RPMI7951 (cell line): Measurements from ENCODE around the gene CFAP97D1. TPM values are rescaled to one million over a fixed set of nuclear protein-coding genes. Genes with fewer than 3 reads are reported as not detected.
"Not testable (repeated sequence)": the region's sequence is repeated elsewhere in the genome, so short reads cannot be mapped to it uniquely, and the experiment has no call there.

ENCODE experiments used
- DNase-seq: peaks from one replicate; pipeline ENCODE4 v3.0.0-alpha.2; 2012; ENCODE audit warnings: low read depth
- total RNA-seq: library from RNA; depleted of rRNA; stranded (reverse); fragments of >200 nt; shearing (Covaris generic); gene quantifications from 2 replicates; pipeline ENCODE4 v1.2.3, GENCODE V29; 2014

Gene CFAP97D1
- total RNA-seq, 1 experiment from 2014 or later = not detected

DNA sequence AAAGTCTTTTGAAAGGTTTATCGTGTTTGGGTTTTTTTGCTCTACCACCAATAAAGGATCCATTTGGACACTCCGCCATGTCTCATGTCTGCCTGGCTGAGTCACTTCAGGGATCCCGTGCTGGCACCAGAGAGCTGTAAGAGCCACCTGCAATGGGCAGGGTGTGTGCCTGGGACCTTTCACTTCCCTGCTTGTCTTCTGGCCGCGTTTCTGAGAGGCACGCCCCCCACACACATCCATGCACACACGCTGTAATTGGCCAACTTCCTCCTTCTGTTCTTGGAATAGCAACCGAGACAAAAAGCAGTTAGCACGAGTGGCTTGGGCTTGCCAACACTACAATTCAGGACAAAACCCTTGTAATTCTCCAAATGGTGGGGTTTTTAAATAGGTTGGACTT, 11.9 kb upstream of the CFAP97D1 start:
- no peak for DNase-seq

DNA sequence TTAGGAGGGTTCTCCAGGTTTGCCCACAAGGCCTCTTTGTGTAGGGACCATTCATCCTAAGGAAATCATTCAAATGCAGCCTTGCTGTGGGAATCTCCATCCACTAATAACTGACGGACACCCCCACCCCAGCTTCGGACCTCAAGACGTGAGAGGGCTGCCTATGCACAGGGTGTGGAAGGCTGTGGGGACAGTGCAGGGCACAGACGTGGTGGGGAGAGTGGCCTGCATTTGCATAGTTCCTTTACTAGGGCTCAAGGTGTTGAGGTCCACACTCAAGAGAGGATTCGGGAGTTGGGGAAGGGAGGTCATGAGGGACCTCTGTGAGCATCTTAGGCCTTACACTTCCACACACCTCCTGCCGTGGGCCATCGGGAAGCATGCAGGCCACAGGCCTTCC, 11.3 kb upstream of the CFAP97D1 start:
- no peak for DNase-seq

DNA sequence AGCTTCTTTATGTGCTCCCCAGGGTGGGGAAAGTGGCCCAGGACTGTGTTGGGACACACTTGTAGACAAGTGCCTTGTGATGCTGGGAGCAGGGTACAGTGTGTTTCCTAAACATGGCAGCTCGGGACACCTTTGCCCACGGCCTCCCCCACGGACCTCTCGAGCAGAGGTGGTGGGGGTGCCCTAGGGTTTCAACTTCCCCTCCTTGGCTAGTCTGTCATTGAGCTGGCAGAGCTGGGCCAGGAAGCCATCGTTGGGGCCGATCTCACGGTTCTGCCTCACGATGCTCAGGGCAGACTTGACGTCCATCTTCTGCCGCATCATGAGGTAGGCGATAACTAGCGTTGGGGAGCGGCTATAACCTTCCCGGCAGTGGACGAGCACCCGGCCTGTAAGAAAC, 10.8 kb upstream of the CFAP97D1 start:
- no peak for DNase-seq

DNA sequence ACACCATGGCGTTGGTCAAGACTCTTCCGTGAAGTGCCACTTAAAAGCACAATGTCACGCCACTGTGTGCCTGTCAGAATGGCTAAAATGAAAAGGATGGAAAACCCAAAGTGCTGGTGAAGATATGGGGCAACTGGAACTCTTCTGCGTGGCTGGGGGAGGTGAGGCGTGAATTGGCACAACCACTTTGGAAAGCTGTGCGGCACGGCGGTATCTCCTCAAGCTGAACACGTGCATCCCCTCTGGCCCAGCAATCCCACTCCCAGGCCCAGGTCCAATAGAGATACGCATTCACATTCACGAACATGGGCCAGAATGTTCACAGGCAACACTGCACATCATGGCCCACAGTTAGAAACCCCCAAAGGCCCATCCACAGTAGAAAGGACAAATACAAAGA, 10.4 kb upstream of the CFAP97D1 start:
- no peak for DNase-seq

DNA sequence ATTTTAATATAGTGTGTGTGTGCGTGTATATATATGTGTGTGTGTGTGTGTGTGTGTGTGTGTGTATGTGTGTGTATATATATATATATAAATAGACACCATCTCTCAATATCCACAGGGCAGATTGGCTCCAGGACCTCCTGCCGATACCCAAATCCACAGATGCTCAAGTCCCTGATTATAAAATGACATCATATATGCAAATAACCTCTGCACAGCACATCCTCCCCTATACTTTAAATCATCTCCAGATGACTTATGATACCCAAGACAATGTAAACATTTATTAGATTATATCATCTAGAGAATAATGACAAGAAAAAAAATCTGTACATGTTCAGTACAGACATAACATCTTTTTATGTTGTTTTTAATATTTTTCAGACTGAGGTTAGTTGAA, 9.3 kb upstream of the CFAP97D1 start:
- DNase-seq = no peak

DNA sequence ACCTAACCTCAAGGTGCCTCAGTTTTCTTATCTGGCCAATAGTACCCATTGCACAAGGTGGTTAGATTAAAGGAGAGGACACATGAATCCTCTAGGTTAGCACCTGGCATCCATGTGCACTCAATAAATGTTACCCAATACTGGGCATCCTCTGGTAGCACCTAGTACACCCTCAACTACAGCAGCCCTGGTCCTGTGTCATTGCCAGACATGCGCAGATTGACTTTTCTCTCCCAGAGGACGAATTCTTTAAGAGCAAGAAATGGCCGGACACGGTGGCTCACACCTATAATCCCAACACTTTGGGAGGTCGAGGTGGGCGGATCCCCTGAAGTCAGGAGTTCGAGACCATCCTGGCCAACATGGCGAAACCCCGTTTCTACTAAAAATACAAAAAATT, 8.8 kb upstream of the CFAP97D1 start:
- no peak for DNase-seq

DNA sequence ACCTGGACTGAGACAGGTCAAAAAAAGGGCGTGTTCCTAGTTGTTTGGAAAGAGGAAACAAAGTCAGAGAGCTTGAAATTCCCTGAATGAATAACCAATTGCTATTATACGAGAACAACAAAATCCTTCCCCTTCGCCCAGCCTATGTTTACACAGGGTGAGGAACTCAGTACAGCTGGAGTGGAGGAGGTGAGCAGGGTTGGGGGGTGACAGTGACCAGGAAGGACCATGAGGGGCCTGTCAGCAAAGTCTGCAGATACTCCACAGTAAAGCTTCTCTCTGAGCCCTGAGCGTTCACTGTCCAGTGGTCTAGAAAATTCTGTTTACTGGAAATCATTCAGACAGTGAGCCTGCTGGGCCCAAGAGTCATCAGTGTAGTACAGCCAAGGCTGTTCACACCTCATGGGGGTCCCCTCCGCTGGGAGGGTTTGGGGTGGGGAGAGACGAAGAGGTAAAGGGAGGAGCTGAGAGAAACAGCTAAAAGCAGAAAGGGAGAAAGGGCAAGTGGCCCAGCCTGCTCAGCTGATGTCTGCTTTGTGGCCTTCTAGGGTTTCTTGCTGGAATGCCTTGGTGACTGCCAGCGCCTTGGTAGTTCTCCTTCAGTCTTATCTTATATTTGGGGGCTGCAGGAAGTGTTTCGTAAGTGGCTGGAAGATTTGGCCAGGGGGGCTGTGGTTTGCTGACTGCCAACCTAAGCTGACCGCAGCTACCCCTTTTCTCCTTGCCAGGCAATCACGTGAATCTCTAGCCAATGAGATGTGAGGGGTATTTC, 7.2 kb upstream of the CFAP97D1 start:
- no peak for DNase-seq

DNA sequence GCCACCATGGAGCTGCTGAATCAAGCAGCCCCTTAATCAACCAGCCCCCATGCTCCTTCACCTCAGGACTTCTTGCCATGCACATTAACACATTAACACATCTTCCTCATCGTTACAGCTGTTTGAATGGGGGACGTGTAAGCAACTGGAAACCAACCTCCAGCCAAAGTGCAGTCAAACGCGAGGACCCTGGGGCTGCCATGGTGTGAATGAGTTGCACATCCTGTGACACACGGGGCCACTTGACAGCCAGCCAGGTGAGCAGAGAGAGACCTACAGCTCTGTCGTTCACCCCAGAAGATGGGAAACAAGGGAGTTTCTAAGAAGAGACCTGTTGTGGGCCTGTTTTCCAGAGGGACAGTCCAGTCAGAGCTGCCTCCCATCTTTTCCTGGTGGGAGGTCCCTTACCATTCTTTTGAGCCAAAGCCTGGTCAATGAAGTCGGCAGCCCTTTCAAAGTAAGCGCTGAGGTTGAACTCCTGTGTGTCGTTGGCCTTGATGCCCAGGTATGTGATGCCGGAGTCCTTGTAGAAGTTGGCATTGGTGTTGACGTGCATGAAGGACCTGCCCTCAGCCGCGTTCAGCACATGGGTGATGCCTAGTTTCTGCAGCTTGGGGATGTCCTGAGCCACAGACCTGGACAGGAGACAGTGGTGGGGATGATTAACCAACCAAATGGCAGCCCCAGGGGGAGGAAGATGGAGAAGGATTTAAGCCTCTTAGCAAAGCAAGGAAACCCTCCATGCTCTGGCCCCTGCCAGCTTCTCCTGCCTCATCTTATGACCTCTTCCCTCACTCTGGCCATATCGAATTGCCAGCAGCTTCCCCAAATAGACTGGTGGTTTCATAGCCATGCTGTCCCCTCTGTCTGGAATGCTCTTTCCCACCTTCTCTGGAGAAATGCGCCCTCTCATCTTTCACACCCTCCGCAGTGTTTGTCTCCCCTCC, 5.7 kb upstream of the CFAP97D1 start:
- DNase-seq = no peak

DNA sequence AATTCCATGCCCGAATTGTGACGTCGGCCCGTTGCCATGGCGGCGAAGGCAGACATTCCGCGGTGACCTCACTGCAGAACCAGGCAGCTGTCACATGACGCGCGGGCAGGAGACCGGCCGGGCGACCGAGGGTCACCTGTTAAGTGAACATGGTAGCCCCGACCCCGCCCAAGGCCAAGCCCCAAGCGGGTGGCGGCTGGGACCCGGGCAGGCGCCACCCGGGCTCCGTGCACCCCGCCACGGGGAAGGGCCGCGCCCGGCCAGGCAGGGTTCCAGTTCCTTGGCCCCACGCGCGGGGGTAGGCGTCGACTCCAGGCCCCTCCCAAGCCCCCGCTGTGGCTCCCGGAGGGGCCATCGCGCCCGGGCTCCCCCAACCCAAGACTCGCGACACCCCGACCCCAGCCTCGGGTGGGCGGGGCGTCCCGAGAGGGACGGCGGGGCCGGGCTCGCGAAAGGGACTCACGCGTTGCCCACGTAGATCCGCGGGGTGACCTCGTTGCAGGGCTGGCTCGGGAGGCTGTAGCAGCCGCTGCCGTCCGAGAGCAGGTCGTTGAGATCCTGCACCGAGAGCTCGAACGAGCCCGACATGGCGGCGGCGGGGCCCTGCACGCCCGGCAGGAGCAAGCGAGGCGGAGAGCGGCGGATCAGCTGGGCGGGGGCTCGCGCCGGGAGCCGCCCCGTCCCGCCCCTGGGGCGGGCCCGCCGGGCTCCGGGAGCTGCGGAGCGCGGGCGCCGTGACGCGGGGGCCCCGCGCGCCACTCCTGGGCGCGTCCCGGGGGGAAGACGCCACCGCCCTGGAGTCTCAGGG, 1.7 kb upstream of the CFAP97D1 start, which contains the start of gene DUSP3:
DUSP3 (minus strand) TSS at position 641 of the 808 bp plus-strand sequence; CDS start at position 588, 53 bp downstream.
- DNase-seq = peak; percentile 85

DNA sequence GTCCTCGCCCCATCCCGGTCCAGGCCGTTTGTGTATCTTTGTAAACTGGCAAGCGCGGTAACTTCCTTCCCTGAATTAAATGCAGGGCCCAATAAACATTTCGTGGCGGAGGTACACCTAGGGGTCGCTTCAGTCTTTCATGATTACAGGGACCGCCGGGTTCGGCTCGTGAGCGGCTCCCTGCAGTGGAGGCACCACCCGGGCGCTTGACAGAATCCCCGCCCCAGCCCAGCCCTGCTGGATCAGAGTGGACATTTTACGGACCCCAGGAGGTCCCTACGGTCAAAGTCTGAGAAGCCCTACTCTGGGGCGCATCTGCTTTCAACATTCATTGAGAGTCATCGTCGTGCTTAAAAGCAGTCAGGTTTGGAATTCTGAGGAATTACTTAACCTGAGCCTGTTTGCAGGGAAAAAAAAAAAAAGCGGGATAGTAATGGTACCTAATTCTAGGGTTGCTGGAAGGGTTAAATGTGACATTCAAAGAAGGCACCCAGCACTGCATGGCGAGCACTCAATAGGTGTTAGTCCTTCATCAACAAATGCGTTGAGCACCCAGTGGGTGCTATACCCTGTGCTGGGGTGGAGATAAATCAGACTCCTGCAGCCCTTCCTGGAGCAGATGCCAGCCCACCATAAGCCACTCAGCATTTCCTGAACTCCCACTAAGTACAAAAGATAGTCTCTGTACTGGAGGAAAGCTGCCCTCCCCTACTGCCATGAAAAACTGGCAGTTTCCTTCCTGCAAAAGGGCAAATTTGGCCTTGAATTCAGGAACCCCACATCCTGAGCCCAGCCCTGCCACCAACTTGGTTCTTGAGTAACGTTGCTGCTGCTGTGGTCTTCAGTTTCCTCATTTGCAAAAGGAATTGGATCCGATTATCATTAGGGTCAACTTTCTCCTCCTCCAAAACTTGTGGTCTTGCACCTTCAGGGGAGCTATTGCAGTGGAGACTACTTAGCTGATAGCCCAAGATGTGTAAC, 800 bp upstream of the CFAP97D1 start:
- no peak for DNase-seq

DNA sequence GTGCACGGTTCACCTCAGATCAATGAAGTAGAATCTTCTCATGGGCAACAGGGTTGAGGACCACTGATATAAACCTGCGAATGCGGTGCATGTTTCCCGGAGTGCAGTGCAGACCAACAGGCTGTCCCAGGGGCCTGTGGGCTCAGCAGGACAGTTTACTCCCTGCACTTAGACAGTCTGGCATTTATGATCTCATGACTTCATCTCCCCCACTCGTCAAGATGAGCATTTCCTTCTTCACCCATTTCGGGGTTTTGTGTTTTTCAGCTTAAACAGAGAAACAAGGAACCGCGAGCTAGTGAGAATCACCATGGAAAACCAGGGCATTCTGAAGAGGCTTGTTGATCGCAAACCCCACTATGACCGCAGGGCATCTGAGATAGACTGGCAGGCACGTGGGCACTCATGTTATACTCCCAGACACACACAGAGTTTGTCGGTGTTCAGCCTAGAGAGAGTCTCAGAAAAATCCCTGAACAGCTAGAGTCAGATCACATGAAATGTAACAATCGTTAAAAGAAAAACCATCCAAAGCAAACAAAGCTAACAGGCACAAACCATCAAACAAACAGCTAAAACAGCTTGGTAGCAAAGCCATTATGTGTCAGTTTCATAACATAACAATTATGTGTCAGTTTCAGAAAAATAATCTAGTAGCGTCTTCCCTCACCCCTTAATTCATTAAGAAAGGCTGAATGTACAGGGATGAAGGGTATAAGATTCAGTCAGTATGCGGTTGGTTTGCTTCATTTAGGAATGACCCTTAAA, 2.9 kb downstream of the CFAP97D1 start:
- peak; percentile 46 for DNase-seq

DNA sequence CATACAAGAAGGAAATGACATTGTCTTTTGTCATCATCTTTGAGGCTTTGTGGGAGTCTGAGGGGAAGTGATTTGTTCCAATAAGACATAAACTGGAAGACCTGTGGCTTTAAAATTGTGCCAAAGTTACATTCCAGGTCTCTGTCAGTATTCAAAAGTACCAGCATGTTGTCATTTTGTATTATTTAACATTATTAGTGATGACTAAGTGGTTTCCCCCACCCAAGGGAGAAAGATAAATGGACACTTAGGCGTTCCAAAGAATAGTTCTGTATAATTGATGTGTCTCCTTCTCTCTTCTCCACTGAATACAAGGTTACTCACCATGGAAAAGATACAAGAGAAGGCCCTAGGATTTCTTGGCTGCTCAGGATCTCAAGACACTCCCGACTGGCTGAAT, 3.8 kb downstream of the CFAP97D1 start:
- peak; percentile 46 for DNase-seq

DNA sequence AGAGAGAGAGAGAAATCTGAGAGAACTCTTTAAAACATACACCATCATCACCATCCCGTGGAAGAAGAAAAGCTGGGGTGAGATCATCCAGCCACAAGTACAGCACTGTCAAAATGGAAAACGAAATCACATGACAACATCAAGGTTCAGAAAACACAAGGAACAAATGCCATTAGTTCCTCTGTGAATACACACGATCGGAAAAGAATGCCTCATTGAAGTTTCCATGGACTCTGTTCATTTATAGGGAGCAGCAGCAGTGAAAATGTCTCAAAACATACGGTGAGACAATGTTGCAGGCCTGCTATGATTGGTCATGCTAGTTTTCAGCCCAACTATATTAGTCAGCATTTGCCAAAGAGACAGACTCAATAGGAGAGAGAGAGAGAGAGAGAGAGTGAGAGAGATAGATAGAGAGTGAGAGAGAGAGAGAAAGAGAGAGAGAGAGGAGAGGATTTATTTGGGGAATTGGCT, 4.4 kb downstream of the CFAP97D1 start:
- peak; percentile 67 for DNase-seq

DNA sequence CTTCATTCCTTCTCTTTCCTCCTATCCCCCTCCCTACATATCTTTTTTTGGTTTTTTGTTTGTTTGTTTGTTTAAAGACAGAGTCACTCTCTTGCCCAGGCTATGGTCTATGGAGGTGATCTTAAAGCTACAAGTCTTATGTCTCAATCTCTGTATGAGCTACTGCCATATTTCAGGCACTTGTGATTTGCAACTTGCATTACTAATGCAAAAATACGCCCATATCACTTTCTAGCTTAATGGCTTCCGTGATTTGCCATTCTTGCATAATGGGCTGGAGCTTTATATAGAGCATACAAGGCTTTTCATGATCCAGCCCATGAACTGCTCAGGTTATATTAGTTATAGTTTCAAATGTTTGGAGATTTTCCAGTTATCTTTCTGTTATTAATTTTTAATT, 7.5 kb downstream of the CFAP97D1 start:
- DNase-seq = no peak

DNA sequence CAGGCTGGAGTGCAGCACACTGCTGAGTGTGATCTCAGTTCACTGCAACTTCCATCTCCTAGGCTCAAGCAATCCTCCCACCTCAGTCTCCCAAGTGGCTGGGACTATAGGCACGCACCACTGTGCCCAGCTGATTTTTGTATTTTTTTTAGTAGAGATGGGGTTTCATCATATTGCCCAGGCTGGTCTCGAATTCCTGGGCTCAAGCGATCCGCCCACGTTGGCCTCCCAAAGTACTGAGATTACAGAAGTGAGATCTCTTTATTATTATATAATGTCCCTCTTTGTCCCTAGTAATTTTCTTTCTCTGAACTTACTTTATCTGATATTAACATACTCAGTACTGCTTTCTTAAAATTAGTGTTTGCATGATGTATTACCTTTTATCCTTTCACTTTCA, 8.3 kb downstream of the CFAP97D1 start:
- no peak for DNase-seq

DNA sequence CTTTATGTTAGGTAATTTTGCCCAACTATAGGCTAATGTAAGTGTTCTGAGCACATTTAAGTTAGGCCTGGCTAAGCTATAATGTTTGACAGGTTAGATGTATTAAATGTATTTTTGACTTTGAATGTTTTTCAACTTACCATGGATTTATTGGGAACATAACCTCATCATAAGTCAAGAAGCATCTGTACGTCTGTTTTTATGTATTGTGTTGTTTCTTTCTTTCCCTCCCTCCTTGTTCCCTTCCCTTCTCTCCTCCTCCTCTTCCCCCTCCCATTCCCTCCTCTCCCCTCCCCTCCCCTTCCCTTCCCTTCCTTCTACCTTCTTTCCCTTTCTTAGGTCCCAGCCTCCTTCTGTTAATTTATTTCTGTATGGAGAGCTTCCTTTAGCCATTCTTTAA, 9.2 kb downstream of the CFAP97D1 start:
- no peak for DNase-seq

DNA sequence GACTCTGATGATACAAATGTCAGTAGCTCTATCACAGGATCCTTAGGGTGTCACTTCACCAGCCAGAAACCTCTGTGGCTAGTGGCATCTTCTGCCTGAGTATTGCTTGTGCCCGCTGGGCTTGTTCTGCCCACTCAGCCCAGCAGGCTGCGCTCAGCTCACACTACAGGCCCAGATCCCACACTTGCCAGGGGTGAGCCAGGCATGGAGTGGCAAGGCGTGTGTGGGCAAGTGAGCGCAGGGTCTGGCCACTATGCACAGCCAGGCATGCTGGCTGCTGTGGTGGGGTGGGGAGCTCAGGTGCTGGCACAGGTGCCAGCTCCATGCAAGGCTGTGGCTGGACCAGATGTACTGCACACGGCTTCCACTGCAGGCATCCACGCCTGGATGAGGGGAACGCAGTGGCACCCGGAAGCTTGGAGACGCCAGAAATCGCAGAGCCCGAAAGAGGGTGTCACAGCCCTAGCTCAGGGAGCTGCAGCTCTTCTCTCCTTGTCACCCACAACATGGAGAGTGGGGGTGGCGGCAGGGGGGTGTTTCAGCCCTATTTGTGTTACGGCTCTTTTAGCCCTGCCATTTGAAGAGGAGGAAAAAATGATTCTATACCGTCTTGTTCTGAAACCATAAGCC, 10.2 kb downstream of the CFAP97D1 start:
- DNase-seq = no peak

DNA sequence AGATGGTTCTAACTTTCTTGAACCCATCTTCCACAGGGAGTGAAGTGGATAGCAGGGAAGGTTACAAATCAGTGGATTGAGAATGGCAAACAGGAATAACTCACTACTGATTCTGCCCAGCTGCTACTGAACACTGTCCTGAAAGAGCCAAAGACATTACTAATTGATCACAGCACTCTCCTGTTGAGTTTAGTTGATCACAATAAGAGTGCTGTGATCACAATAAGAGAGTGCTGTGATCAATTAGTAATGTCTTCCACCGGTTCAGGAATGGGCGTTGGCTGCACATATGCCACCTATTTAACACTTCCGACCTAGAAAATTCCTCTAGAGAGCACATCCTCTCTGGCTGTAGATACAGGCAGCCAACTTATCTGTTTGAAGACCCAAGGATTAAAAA, 11.4 kb downstream of the CFAP97D1 start:
- peak; percentile 70 for DNase-seq

DNA sequence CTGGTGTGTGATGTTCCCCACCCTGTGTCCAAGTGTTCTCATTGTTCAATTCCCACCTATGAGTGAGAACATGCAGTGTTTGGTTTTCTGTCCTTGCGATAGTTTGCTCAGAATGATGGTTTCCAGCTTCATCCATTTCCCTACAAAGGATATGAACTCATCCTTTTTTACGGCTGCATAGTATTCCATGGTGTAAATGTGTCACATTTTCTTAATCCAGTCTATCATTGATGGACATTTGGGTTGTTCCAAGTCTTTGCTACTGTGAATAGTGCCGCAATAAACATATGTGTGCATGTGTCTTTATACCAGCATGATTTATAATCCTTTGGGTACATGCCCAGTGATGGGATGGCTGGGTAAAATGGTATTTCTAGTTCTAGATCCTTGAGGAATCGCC, 12.4 kb downstream of the CFAP97D1 start:
- not testable (repeated sequence) for DNase-seq
